NCI-H187 (cell line): ENCODE results near the gene KPTN.
"Not testable (repeated sequence)": the region's sequence is repeated elsewhere in the genome, so short reads cannot be mapped to it uniquely, and the experiment has no call there.

ENCODE experiments used
- DNase-seq, 2 experiments: peaks; one replicate each; lab custom pipeline; 2025; lab: John Stamatoyannopoulos, UW

The KPTN gene

DNA sequence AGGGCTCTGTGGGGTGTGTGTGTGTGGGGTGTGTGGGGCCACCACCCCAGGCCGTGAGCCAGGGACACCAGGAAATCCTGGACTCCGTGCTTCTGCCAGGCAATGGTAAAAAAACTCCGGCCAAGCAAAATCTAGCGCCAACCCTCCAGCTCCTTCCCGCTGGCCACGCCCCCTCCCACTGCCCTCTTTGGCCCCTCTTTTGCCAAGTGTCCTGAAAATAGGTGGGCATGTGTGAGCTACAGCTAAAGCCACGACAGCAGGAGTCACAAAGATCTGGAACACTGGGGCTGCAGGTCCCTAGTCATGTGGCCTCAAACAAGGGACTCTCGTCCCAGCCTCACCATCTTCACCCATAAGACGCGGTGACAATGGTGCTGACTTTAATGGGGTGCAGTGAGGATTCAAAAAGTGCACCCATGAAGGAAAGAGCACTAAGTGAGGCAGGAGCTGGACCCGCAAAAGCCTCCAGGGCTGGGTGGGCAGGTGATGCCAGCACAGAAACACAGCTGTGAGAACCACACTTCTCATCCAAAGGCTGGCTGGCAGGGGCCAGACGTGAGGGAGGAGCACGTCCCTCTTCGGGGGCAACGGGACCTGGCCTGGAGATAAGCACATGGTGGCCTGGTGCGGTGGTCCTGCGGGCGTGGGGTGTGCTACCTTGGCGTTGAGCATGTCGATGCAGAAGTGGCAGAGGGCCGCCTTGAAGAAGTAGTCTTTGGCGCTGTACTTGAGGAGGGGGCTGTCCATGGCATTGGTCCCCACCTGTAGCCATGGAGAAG, 7.5 kb upstream of the KPTN start:
- DNase-seq, result no peak

DNA sequence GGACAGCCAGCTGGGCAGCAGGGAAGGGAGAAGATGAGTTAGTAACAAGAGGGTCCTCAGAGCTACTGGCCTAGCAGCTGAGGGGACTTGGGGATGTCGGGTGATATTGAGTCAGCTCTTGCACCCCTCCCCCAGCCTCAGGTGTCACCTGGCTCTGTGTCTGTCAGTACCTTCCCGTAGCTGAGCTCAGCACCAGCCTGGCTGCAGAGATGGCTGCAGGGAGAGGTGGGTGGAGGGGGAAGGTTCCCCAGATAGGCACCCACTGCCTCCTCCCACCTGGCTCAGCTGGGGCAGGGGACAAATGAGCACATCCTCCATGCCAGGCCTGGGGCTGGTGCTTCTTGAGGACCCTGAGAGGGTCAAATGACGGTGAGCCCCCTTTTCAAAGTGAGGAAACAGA, 6.8 kb upstream of the KPTN start:
- DNase-seq, result no peak

DNA sequence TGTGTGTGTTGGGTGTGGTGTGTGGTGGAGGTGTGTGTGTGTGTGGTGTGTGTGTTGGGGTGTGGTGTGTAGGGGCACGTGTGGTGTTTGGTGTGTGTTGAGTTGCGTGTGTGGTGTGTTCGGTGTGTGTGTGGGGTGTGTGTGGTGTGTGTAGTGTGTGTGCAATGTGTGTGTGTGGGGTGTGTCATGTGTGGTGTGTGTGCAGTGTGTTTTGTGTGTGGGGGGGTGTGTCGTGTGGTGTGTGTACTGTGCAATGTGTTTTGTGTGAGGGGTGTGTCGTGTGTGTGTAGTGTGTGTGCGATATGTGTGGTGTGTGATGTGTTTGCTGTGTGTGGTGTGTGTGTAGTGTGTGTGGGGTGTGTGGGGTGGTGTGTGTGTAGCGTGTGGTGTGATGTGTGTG, 6.0 kb upstream of the KPTN start:
- DNase-seq, result no peak

GRCh38 chr19:47489072-47489914, 5.3 kb upstream of the KPTN start:
- DNase-seq, result no peak

DNA sequence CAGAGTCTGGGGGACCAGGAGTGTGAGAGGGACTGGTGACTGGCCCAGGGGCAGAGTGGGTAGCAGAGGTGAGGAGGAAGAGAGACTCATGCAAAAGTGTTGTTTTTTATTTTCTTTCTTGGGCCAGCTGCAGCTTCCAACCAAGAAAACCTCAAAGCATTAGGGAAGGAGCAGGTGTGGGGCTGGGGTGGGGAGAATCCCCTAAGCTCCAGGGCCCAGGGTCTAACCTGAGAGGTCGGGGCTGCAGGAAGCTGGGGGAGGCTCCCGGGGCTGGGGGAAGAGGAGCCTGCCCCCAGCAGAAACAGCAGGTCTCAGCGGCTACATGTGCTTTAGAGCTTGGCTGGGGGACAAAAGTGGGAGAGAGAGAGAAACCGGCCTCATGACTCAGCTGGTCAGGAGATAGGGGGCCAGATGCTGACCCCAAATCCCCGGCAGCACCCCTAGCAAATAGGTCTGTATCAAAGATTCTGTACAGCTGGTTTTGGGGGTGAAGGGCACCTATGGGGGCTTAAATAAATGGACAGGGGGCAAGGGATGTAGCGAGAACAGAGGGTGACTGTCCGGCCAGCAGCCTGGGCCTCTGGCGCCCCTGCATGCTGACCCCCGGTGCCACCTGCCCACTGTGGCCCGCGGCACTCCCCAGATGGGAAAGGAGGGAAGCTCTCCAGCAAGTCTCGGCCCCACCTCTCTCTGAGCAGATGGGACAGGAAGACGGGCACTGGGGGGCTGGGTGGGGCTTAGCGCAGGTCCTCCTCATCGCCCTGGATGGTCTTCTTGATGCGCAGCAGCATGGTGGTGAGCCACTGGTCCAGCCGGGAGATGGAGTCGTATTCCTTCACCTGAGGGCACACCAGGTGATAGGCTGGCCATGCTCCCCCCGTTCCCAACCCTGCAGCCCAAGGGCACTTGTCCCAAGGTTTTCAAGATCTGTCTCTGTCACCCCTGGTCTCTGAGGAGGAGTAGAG, 3.8 kb upstream of the KPTN start:
- DNase-seq, result no peak

DNA sequence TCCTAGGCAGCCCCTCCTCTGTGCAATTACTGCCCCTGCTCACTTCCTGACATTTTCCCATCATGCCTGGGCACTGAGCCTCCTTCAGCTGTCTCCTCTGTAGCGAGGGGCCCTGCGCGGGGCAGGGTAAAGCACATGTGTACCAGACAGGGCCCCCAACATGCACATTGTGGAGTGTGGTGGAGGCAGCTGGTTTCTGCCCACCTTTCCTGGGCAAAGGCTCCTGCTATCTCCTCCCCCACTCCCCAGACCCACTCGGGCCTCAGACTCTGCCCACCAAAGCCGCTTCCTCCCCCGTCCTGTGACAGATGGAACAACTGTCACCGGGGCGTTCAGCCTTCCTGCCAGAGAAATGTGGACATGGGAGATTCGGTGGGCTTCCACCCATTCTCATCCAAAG, 2.9 kb upstream of the KPTN start:
- DNase-seq, result no peak

DNA sequence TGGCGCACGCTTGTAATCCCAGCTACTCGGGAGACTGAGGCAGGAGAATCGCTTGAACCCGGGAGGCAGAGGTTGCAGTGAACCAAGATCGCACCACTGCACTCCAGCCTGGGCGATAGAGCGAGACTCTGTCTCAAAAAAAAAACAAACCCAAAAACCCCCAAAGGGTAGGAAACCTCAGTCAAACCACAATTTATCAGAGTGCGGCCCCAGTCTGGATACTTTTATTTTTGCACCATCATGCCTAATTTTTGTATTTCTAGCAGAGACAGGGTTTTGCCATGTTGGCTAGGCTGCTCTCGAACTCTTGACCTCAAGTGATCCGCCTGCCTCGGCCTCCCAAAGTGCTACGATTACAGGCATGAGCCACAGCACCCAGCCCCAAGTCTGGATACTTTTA, 2.2 kb upstream of the KPTN start:
- not testable (repeated sequence) for DNase-seq

DNA sequence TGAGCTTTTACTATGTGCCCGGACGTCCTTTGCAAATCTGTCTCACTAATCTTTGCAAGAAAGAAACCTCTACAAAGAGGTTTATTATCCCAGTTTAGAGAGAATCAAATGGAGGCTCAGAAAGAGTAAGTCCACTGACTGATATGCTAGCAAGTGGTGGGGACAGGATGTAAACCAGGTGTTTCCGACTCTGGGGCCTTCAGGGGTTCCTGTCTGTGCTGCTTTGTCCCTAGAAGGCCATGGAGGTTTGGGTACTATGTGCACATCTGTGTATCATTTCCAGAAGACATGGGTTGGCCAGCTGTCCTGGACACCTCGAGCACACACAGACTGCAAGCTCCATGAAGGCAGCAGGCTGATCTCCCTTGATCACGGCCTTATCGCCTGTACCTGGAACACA, 1.2 kb upstream of the KPTN start:
- DNase-seq, result no peak

DNA sequence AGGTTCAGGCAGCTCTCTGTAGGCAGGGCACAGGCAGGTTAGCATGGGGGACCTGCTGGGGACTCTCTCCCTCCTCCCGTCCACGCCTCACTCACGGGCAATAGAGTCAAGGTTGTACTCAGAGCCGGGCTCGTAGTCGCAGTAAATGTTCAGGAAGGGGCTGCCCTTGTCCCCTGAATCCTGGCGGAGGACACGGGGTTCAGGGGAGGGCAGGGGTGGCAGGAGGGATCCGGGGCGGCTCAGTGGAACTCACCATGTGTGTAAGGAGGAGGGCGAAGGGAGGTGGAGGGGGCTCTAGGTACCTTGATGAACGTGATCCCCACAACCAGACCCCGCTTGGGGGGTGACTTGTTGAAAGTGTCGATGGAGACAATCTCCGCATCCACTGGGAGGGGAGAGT, 819 bp downstream of the KPTN start:
- no peak for DNase-seq

DNA sequence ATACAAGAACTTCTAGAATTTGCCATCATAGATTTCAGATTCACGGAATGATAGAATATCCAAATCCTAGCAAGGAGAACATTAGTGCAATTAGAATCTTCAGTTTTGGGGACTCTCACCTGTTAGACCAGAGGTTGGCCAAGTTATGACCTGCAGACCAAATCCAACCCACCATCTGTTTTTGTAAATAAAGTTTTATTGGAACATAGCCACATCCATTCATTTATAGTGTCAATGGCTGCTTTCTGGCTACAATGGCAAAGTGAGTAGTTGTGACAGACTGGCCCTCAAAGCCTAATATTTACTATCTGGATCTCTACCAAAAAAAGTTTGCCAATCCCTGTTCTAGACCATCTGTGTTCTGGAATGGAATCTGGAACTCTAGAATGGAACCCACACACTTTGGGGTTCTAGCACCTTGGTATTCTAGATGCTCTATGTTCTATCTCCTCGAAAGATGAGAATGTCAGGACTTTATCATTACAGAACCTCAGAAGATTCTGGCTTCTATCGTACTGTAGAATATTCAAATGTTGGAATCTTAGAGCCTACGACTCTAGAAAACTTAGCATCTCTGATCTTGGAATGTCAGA, 2.5 kb downstream of the KPTN start:
- DNase-seq, result no peak

- no peak for DNase-seq
These were observed 3.4 kb downstream of the KPTN start for GRCh38 chr19:47480658-47481057.

DNA sequence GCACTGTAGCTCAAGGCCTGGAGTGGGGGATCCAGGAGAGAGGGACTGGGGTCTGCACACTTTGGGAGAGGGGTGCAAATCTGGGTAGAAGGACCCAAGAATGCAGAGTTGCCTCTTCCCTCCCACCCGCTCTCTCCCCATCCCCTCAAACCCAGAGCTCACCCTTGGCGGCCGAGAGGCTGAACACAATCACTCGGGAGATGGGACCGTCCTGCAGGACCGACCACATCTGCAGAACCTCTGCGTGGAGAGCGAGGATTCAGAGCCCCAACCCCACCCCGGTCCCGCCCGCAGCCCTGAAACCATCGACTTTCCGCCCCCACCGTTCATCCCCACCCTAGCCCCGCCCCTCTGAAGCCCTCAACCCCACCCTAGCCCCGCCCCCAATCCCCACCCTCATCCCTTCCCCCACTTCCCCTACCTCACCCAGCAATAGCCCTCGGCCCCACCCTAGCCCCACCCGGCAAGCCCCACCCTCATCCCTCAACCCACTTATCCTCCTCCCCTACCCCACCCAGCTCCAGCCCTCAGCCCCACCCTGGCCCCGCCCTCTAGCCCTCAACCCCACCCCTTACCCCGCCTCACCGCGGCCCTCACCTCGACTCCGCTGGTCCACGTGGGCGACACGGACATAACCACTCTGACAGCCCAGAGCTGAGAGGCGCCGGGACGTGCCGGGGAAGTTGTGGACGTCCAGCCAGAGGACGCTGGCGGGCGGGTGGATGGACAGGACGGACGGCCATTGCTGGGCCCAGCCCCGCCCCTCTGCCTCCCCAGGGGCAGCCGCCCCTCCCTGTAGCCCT, 4.1 kb downstream of the KPTN start:
- DNase-seq, result no peak

- DNase-seq, result no peak
These were observed 7.5 kb downstream of the KPTN start for GRCh38 chr19:47476438-47476972.

DNA sequence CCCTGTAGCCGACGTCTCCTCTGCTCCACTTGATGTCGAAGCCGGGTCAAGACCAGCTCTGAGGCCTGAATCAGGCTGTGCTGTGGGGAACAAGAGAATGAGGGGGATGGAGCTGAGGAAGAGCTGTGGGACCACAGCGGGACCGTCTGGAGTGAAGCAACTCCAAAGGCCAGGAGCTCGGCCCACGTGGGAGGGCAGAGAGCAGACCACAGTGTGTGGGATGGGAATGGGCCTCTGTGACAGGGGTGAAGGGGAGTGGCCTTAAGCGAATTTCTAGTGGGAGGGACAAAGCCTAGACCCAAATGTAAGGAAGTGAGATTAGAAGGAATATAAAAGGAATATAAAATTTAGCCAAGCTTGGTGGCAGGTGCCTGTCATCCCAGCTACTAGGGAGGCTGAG, 8.6 kb downstream of the KPTN start:
- DNase-seq, result no peak

GRCh38 chr19:47473336-47473735, 10.7 kb downstream of the KPTN start:
- DNase-seq, result no peak

DNA sequence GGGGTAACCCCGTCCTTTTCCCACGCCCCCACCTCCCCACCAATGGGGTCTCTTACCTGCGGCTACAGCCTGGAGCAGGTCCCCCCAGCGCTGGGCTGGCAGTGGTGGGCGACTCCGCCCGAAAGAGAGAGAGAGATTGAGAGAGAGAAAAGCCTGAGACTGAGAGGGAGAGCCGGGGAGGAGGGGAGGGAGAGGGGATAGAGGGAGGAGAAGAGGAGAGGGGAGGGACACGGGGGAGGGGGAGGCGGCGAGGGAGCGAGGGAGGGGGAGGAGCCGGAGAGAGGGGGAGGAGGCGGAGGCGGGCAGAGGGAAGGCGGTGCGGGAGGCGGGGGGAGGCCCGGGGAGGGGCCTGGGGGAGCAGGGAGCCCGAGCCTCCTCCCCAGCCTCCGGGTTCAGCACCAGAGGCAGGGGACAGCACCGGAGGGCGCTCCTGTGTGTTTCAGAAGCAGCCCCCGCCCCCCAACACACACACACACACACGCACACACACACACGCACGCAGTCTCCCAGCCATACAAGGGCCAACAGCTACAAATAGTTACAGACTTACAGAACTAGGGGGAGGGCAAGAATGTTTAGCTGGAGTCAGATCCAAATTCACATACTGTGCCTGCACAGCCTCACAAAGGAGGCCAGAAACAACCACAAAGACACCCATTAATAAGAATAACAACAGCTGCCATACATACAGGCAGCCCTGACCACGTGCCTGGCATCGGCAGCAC, 12.1 kb downstream of the KPTN start, which contains the start of gene SLC8A2:
Gene SLC8A2, minus strand, starts transcription at position 161 of the 725 bp plus-strand sequence. CDS start 5,490 bp downstream, outside the sequence.
- peak in 1 of 2 experiments; percentile 15 for DNase-seq

GRCh38 chr19:47471381-47471732, 12.7 kb downstream of the KPTN start:
- no peak for DNase-seq

DNA sequence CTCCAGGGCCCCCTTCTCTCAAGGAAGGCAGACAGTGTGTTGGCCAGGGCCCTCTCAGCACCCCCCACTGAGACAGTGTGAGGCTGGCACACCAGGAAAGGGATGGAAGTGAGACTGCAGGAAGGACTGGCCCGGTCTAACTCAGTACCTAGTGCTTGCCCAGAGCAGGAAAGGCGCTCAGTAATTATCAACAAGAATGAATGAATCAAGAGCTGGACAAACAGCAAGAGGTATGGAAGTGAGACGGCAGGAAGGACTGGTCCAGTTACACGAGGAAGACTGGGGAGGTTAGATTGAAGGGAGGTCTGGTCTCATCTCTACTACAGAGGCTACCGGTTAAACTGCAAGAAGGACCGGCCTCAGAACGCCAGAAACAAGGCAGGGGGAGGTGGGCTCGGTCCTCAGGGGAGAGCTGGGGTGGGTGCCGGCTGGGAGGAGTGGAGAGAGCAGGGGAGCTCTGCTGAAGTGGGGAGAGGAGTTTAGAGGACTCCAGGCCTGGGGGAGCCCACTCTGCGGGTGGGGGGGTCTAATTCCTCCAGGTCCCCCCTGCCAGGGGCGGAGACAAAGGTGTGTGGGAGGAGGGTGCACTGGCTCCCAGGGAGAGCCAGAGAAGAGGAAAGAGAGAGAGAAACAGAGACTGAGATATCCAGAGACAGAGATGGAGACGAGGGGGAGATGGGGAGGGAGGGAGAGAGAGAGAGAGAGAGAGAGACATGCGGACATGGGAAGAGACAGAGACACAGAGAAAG, 13.4 kb downstream of the KPTN start:
- no peak for DNase-seq

GRCh38 chr19:47469719-47470118, 14.3 kb downstream of the KPTN start:
- DNase-seq, result no peak
